ENCODE data around the gene KLHL29. TPM values are rescaled to one million over a fixed set of nuclear protein-coding genes. Genes with fewer than 3 reads are reported as not detected.

KLHL29 gene
- total RNA-seq, 1 donor from 2014 or later = 5.5 TPM

DNA sequence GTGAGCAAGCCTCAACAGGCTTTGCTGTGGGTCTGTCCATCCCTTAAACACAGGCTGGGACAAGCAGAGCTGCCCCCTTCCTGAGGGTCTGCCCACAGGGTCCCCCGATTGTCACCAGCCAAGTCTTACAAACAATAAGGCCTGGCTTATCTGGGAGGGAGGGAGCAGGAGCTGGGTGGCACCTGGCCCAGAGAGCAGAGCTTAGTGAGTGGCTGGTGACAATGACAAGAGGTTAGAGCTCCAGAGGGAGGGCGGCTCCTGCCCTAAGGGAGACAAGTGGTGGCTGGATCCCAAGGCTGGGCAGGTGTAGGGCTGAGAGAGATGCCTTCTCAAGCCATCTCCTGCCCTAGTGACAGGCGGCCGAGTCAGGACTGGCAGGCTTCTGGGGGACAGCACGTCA, 125.5 kb downstream of the KLHL29 start:
- H3K27ac ChIP-seq (ENCODE audit: low read depth, low read length) = no peak overlapping the region
- H3K4me2 ChIP-seq (ENCODE audit: low read length) = no peak overlapping the region
- H3K27me3 ChIP-seq (ENCODE audit: insufficient read depth, low read length) = peaks cover 23% of the 10 kb centered on the region
- no peak overlapping the region for H2AFZ ChIP-seq (ENCODE audit: low read depth, low read length)
- Mint-ChIP-seq H3K36me3 (ENCODE audit: low read depth, unreplicated experiment) (peaks cover 4% of the 10 kb centered on the region), H3K4me1 (ENCODE audit: low read depth, unreplicated experiment) (no peaks in the 10 kb centered on the region), H3K27me3 (ENCODE audit: low read depth, unreplicated experiment) (peaks cover 97% of the 10 kb centered on the region), H3K9me3 (ENCODE audit: unreplicated experiment) (peaks cover 8% of the 10 kb centered on the region), H3K4me3 (ENCODE audit: unreplicated experiment) (no peak overlapping the region), H3K27ac (ENCODE audit: unreplicated experiment) (no peak overlapping the region)
- TF ChIP-seq EZH2 (IDR thresholded peaks at IDR 0.05; ENCODE audit: insufficient read depth, low read length) = no peak
- TF ChIP-seq, protein P1, sequence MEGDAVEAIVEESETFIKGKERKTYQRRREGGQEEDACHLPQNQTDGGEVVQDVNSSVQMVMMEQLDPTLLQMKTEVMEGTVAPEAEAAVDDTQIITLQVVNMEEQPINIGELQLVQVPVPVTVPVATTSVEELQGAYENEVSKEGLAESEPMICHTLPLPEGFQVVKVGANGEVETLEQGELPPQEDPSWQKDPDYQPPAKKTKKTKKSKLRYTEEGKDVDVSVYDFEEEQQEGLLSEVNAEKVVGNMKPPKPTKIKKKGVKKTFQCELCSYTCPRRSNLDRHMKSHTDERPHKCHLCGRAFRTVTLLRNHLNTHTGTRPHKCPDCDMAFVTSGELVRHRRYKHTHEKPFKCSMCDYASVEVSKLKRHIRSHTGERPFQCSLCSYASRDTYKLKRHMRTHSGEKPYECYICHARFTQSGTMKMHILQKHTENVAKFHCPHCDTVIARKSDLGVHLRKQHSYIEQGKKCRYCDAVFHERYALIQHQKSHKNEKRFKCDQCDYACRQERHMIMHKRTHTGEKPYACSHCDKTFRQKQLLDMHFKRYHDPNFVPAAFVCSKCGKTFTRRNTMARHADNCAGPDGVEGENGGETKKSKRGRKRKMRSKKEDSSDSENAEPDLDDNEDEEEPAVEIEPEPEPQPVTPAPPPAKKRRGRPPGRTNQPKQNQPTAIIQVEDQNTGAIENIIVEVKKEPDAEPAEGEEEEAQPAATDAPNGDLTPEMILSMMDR (IDR thresholded peaks at IDR 0.05; ENCODE audit: insufficient read depth, low read depth, low read length) = no peak
- H3K9ac ChIP-seq (ENCODE audit: low read length) = no peak overlapping the region
- H3K79me2 ChIP-seq (ENCODE audit: insufficient read depth, low read length) = no peaks in the 10 kb centered on the region
- no peak overlapping the region for H3K4me3 ChIP-seq (ENCODE audit: insufficient read depth, low read depth, low read length)
- no peaks in the 10 kb centered on the region for H3K4me1 ChIP-seq (ENCODE audit: insufficient read depth, low read length)
- FAIRE-seq = no peak
- DNase-seq (ENCODE audit: low read depth) = no peak
- H4K20me1 ChIP-seq (ENCODE audit: insufficient read depth, low read length) = peaks cover 4% of the 10 kb centered on the region
- H3K36me3 ChIP-seq (ENCODE audit: insufficient read depth, low read length) = no peaks in the 10 kb centered on the region
- H3K9me3 ChIP-seq (ENCODE audit: insufficient read depth, low read depth, low read length) = no peaks in the 10 kb centered on the region

DNA sequence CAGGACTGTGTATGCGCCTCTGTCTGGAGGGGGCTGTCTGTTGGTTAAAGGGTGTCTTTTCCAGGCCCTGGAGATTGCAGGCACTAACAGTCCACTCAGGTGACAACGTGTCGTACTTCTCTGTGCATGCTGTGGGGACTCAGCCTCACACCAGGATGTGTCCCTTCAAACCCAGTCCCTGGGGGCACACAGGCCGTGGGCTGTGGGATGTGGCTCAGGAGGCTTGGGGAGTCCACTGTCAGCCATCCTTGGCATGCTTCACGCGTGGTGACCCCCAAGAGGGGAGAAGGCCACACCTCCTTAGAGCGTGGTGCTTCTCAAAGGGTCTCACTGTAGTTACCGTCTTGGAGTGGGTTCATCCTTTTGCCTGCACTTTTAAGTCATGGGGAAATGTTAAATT, 127.8 kb downstream of the KLHL29 start:
- Histone ChIP-seq H2AFZ (ENCODE audit: low read depth, low read length) (no peak overlapping the region), H3K27me3 (ENCODE audit: insufficient read depth, low read length) (peaks cover 16% of the 10 kb centered on the region), H3K4me3 (ENCODE audit: insufficient read depth, low read depth, low read length) (no peak overlapping the region), H3K4me1 (ENCODE audit: insufficient read depth, low read length) (no peaks in the 10 kb centered on the region), H3K27ac (ENCODE audit: low read depth, low read length) (no peak overlapping the region), H3K9ac (ENCODE audit: low read length) (no peak overlapping the region), H3K79me2 (ENCODE audit: insufficient read depth, low read length) (no peaks in the 10 kb centered on the region), H3K36me3 (ENCODE audit: insufficient read depth, low read length) (no peaks in the 10 kb centered on the region), H3K9me3 (ENCODE audit: insufficient read depth, low read depth, low read length) (no peaks in the 10 kb centered on the region), H4K20me1 (ENCODE audit: insufficient read depth, low read length) (peaks cover 4% of the 10 kb centered on the region), H3K4me2 (ENCODE audit: low read length) (no peak overlapping the region)
- DNase-seq (ENCODE audit: low read depth) (no peak), FAIRE-seq (no peak)
- H3K4me1 Mint-ChIP-seq (ENCODE audit: low read depth, unreplicated experiment) = no peaks in the 10 kb centered on the region
- H3K27ac Mint-ChIP-seq (ENCODE audit: unreplicated experiment) = no peak overlapping the region
- no peak for TF ChIP-seq EZH2 (IDR thresholded peaks at IDR 0.05; ENCODE audit: insufficient read depth, low read length)
- TF ChIP-seq, protein P1 (IDR thresholded peaks at IDR 0.05; ENCODE audit: insufficient read depth, low read depth, low read length) = no peak
- H3K4me3 Mint-ChIP-seq (ENCODE audit: unreplicated experiment) = no peak overlapping the region
- no peaks in the 10 kb centered on the region for H3K36me3 Mint-ChIP-seq (ENCODE audit: low read depth, unreplicated experiment)
- peaks cover 97% of the 10 kb centered on the region for H3K27me3 Mint-ChIP-seq (ENCODE audit: low read depth, unreplicated experiment)
- H3K9me3 Mint-ChIP-seq (ENCODE audit: unreplicated experiment) = peaks cover 12% of the 10 kb centered on the region

DNA sequence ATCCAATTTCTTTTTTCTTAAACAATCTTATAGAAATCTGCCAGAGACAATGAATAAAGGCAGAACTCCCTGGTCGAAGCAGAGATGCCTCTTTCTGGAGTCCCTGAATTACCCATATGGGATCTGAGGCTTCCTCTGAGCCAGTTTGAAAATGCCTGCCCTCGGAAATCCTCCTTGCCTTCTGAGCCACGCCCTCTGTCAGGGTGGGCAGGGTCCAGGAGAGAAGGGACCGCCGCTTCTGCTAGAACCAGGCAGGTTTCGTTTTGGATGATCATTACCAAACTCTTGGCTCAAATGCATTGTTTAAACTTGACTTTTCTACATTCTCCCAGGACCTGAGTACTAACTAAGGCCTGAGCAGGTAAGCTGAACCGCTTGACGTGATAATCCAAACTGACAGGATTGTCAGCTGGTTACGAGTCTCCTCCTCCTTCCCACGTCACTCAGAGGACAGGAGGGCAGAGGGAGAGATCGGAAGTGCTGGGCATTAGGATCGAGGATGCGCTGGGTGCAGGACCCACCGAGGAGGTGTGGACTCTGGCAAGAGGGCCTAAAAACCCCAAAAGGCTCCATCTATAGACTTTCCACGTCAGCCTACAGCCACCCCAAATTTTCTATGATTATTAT, 128.4 kb downstream of the KLHL29 start:
- peaks cover 12% of the 10 kb centered on the region for H3K9me3 Mint-ChIP-seq (ENCODE audit: unreplicated experiment)
- Histone ChIP-seq H3K4me3 (ENCODE audit: insufficient read depth, low read depth, low read length) (no peak overlapping the region), H3K4me2 (ENCODE audit: low read length) (no peak overlapping the region), H3K4me1 (ENCODE audit: insufficient read depth, low read length) (no peaks in the 10 kb centered on the region), H3K79me2 (ENCODE audit: insufficient read depth, low read length) (no peaks in the 10 kb centered on the region), H3K36me3 (ENCODE audit: insufficient read depth, low read length) (no peaks in the 10 kb centered on the region), H3K9ac (ENCODE audit: low read length) (no peak overlapping the region), H2AFZ (ENCODE audit: low read depth, low read length) (no peak overlapping the region), H3K9me3 (ENCODE audit: insufficient read depth, low read depth, low read length) (no peaks in the 10 kb centered on the region), H4K20me1 (ENCODE audit: insufficient read depth, low read length) (peaks cover 4% of the 10 kb centered on the region), H3K27me3 (ENCODE audit: insufficient read depth, low read length) (peaks cover 12% of the 10 kb centered on the region), H3K27ac (ENCODE audit: low read depth, low read length) (no peak overlapping the region)
- H3K27ac Mint-ChIP-seq (ENCODE audit: unreplicated experiment) = no peak overlapping the region
- H3K4me3 Mint-ChIP-seq (ENCODE audit: unreplicated experiment) = no peak overlapping the region
- H3K4me1 Mint-ChIP-seq (ENCODE audit: low read depth, unreplicated experiment) = no peaks in the 10 kb centered on the region
- FAIRE-seq = no peak
- no peak for DNase-seq (ENCODE audit: low read depth)
- TF ChIP-seq EZH2 (IDR thresholded peaks at IDR 0.05; ENCODE audit: insufficient read depth, low read length) = no peak
- TF ChIP-seq, protein P1 (IDR thresholded peaks at IDR 0.05; ENCODE audit: insufficient read depth, low read depth, low read length) = no peak
- H3K36me3 Mint-ChIP-seq (ENCODE audit: low read depth, unreplicated experiment) = no peaks in the 10 kb centered on the region
- H3K27me3 Mint-ChIP-seq (ENCODE audit: low read depth, unreplicated experiment) = peaks cover 97% of the 10 kb centered on the region
